Loucy (cell line): ENCODE results near the gene ALCAM.

ENCODE experiments used
- CTCF ChIP-seq: fragments of 200-600 bp; sonication (generic); conservative IDR thresholded peaks from 2 replicates; pipeline ENCODE4 v1.5.1; 2014; ENCODE audit warnings: mild to moderate bottlenecking, antibody characterized with exemption, low read length
- EZH2phosphoT487 ChIP-seq: fragments of 200-600 bp; IDR thresholded peaks from 2 replicates; pipeline ENCODE4 v1.6.1; 2018; ENCODE audit warnings: antibody characterized with exemption, mild to moderate bottlenecking, moderate library complexity, borderline replicate concordance

GRCh38 chr3:105528955-105529354 lies 162.2 kb downstream of the ALCAM start:
- no peak for TF ChIP-seq CTCF
- no peak for TF ChIP-seq EZH2phosphoT487
